ENCODE data around the gene SDK2. TPM values are rescaled to one million over a fixed set of nuclear protein-coding genes. Genes with fewer than 3 reads are reported as not detected.

The SDK2 gene
- total RNA-seq, 1 donor from 2014 or later: 12.3 TPM

DNA sequence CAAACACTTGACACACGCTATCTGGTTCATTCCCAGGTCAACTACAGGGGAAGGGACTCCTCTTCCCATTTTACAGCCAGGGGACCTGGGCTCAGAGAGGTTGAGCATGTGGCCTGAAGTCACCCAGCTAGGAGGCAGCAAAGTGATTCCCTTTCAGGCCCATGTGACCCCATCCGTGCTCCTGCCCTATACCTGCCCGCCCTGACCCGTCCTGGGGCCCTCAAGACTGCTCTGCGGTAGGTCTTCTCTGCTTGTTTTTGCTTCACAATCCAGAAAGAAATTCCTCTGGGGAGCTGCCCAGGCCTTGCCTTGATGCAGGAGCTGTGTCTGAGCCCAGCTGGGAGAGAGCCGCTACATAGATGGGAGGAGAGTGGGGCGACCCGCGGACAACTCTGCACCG lies 161.4 kb downstream of the SDK2 start:
- Mint-ChIP-seq H3K36me3 (ENCODE audit: unreplicated experiment) (peaks cover 15% of the 10 kb centered on the region), H3K4me3 (ENCODE audit: unreplicated experiment) (no peak overlapping the region), H3K4me1 (ENCODE audit: low read depth, unreplicated experiment) (peaks cover 18% of the 10 kb centered on the region), H3K27ac (ENCODE audit: unreplicated experiment) (no peak overlapping the region), H3K27me3 (ENCODE audit: unreplicated experiment) (peaks cover 9% of the 10 kb centered on the region), H3K9me3 (ENCODE audit: unreplicated experiment) (peaks cover 7% of the 10 kb centered on the region)
- DNase-seq: no peak
- TF ChIP-seq, protein P1, sequence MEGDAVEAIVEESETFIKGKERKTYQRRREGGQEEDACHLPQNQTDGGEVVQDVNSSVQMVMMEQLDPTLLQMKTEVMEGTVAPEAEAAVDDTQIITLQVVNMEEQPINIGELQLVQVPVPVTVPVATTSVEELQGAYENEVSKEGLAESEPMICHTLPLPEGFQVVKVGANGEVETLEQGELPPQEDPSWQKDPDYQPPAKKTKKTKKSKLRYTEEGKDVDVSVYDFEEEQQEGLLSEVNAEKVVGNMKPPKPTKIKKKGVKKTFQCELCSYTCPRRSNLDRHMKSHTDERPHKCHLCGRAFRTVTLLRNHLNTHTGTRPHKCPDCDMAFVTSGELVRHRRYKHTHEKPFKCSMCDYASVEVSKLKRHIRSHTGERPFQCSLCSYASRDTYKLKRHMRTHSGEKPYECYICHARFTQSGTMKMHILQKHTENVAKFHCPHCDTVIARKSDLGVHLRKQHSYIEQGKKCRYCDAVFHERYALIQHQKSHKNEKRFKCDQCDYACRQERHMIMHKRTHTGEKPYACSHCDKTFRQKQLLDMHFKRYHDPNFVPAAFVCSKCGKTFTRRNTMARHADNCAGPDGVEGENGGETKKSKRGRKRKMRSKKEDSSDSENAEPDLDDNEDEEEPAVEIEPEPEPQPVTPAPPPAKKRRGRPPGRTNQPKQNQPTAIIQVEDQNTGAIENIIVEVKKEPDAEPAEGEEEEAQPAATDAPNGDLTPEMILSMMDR (IDR thresholded peaks at IDR 0.05; ENCODE audit: partially characterized antibody, unreplicated experiment): no peak

DNA sequence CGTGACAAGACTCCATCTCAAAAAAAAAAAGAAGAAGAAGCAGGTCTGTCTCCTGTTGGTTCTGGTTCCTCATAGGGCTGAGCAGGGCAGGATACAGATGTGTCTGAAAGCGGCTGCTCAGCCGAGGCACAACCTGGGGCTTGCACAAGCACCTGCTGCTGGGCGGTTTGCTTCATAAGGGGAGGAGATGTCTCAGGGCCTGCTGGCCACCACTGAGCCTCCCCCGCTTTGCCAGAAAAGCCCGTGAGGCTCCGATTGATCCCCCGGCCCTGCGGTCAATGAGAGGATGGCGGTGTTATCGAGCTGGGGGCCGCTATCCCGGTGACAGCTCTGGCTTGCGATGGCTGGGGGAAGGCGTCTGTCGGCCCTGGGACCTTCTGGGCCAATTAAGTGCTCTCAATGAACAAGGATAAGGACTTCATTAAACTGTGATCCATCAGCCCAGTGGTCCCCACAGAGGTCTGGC lies 162.0 kb downstream of the SDK2 start:
- TF ChIP-seq, protein P1 (IDR thresholded peaks at IDR 0.05; ENCODE audit: partially characterized antibody, unreplicated experiment): no peak
- Mint-ChIP-seq H3K27me3 (ENCODE audit: unreplicated experiment) (peaks cover 9% of the 10 kb centered on the region), H3K4me3 (ENCODE audit: unreplicated experiment) (no peak overlapping the region), H3K36me3 (ENCODE audit: unreplicated experiment) (peaks cover 15% of the 10 kb centered on the region), H3K4me1 (ENCODE audit: low read depth, unreplicated experiment) (peaks cover 18% of the 10 kb centered on the region), H3K9me3 (ENCODE audit: unreplicated experiment) (peaks cover 7% of the 10 kb centered on the region), H3K27ac (ENCODE audit: unreplicated experiment) (no peak overlapping the region)
- no peak for DNase-seq

DNA sequence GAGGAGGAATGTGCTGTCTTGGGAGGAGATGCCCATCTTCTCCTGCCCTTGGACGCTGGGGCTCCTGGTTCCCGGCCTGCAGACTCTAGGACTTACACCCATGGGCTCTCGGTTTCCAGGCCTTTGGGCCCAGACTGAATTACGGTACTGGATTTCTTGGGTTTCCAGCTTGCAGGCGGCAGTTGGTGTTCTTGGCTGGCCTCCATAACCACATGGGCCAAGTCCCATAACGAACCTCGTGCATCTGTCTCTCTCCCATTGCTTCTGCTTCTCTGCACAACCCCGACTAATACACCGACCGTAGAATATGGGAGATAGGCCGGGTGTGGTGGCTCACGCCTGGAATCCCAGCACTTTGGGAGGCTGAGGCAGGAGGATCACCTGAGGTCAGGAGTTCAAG lies 162.6 kb downstream of the SDK2 start:
- Mint-ChIP-seq H3K27ac (ENCODE audit: unreplicated experiment) (no peak overlapping the region), H3K36me3 (ENCODE audit: unreplicated experiment) (peaks cover 15% of the 10 kb centered on the region), H3K27me3 (ENCODE audit: unreplicated experiment) (peaks cover 9% of the 10 kb centered on the region), H3K9me3 (ENCODE audit: unreplicated experiment) (peaks cover 7% of the 10 kb centered on the region), H3K4me3 (ENCODE audit: unreplicated experiment) (no peak overlapping the region), H3K4me1 (ENCODE audit: low read depth, unreplicated experiment) (peaks cover 18% of the 10 kb centered on the region)
- DNase-seq: no peak
- TF ChIP-seq, protein P1 (IDR thresholded peaks at IDR 0.05; ENCODE audit: partially characterized antibody, unreplicated experiment): no peak

- Mint-ChIP-seq H3K9me3 (ENCODE audit: unreplicated experiment) (peaks cover 7% of the 10 kb centered on the region), H3K27ac (ENCODE audit: unreplicated experiment) (no peak overlapping the region), H3K27me3 (ENCODE audit: unreplicated experiment) (peaks cover 9% of the 10 kb centered on the region), H3K36me3 (ENCODE audit: unreplicated experiment) (peaks cover 9% of the 10 kb centered on the region), H3K4me3 (ENCODE audit: unreplicated experiment) (peak overlapping the region; percentile 6), H3K4me1 (ENCODE audit: low read depth, unreplicated experiment) (peaks cover 18% of the 10 kb centered on the region)
- DNase-seq: no peak
- TF ChIP-seq, protein P1 (IDR thresholded peaks at IDR 0.05; ENCODE audit: partially characterized antibody, unreplicated experiment): no peak
Observed at GRCh38 chr17:73480740-73481139, 163.5 kb downstream of the SDK2 start.

DNA sequence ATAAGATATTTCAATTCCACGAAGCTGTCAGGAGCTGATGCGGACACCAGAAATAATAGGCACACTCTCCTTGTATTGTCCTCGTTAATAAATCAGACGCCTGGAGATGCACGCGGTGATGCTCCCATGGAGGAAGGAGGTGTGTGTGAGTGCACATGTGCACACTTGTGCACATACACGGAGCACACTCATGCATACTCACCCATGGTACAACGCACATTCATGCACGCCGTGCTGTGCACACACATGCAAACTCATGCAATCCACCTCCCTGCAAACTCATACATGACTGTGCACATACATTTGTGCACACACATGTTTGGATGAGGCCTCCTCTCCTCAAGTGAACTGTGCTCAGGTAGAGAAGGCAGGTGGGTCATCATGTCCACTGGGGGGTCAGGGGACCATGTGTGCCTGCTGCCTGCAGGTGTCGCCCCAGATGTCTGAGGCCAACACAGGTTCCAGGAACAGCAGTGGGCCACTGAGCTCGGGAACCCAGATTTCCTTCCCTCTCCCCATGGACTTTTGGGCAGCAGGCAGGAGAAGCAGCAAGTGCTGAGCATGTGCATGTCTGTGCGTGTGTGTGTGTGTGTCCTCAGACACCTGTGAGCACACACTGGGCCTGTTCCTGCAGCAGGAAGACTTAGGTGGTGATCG lies 165.3 kb downstream of the SDK2 start:
- DNase-seq: no peak
- H3K4me1 Mint-ChIP-seq (ENCODE audit: low read depth, unreplicated experiment): peaks cover 26% of the 10 kb centered on the region
- H3K4me3 Mint-ChIP-seq (ENCODE audit: unreplicated experiment): no peak overlapping the region
- peaks cover 3% of the 10 kb centered on the region for H3K9me3 Mint-ChIP-seq (ENCODE audit: unreplicated experiment)
- no peaks in the 10 kb centered on the region for H3K36me3 Mint-ChIP-seq (ENCODE audit: unreplicated experiment)
- peaks cover 9% of the 10 kb centered on the region for H3K27me3 Mint-ChIP-seq (ENCODE audit: unreplicated experiment)
- TF ChIP-seq, protein P1 (IDR thresholded peaks at IDR 0.05; ENCODE audit: partially characterized antibody, unreplicated experiment): no peak
- H3K27ac Mint-ChIP-seq (ENCODE audit: unreplicated experiment): peak overlapping the region; percentile 73

All from glutamatergic neuron (in vitro differentiated cells).